Raji (cell line): ENCODE data around the gene CTCF.

Experiments
- POLR2A ChIP-seq: IDR thresholded peaks from 2 replicates; pipeline ENCODE4 v1.6.1; 2011; ENCODE audit warnings: low read depth, low read length, control low read depth; ENCODE audit not compliant: insufficient read depth

The CTCF gene

GRCh38 chr16:67651039-67651438 lies 88.7 kb downstream of the CTCF start:
- no peak for TF ChIP-seq POLR2A

GRCh38 chr16:67651847-67652246 lies 89.5 kb downstream of the CTCF start:
- no peak for TF ChIP-seq POLR2A

GRCh38 chr16:67652578-67653127 lies 90.3 kb downstream of the CTCF start:
- no peak for TF ChIP-seq POLR2A

GRCh38 chr16:67653128-67653788 lies 90.9 kb downstream of the CTCF start:
- TF ChIP-seq POLR2A: no peak

GRCh38 chr16:67653789-67654402 lies 91.6 kb downstream of the CTCF start:
- TF ChIP-seq POLR2A: no peak

- TF ChIP-seq POLR2A: 0 out of 2 replicates have a peak, but pooled peaks have one; percentile 6
These were observed 92.1 kb downstream of the CTCF start for GRCh38 chr16:67654403-67654911.

GRCh38 chr16:67655363-67655762 lies 93.0 kb downstream of the CTCF start:
- no peak for TF ChIP-seq POLR2A

GRCh38 chr16:67656344-67657016 lies 94.2 kb downstream of the CTCF start:
- peak; percentile 24; the same call in 1 of the 2 replicates for TF ChIP-seq POLR2A

GRCh38 chr16:67657017-67657608 lies 94.8 kb downstream of the CTCF start:
- TF ChIP-seq POLR2A: no peak

GRCh38 chr16:67657751-67658518 lies 95.6 kb downstream of the CTCF start:
- TF ChIP-seq POLR2A: no peak

- TF ChIP-seq POLR2A: no peak
These were observed 96.7 kb downstream of the CTCF start for GRCh38 chr16:67658849-67659674.

GRCh38 chr16:67659675-67660563 lies 97.6 kb downstream of the CTCF start, which contains the start of gene ACD:
ACD (minus strand) TSS chr16:67660260; CDS start chr16:67660220, 40 bp downstream.
- peak; percentile 95 for TF ChIP-seq POLR2A
